ENCODE measurements around the gene DLG1. TPM values are rescaled to one million over a fixed set of nuclear protein-coding genes. Genes with fewer than 3 reads are reported as not detected.

Gene DLG1
- total and polyA plus RNA-seq, 9 of the 15 experiments (the other 6 are each of a cell fraction or from before 2014, with no cell fraction given), result 9.4 to 63.5 (median 43.6) TPM

DNA sequence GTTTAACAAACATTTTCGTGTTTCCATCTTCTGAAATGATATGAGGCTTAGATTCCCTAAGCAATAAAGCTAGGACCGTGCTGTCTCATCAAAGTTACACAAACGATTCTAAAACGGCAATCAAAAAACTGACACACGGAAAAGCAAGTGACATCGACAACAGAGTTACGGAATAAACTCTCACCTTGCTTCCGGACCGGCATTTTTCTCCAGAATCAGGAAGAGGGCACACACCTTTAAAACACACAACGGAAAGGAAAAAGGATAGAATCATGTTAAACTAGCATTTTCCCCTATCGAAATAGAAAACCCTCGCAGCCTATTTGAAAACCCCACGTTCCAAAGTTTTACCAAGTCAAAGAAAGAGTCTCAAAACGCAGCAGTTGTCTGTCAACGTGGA is 1.4 kb downstream of the DLG1 start (continued):
- TF ChIP-seq GTF3C2 (IDR thresholded peaks at IDR 0.05; ENCODE audit: borderline replicate concordance, extremely low read depth, insufficient read length) (no peak), IRF2 (CRISPR knock-in tag; IDR thresholded peaks at IDR 0.05) (no peak), FOXK2 (conservative IDR thresholded peaks at IDR 0.05 in 1 of 2, IDR thresholded peaks at IDR 0.05 in 1 of 2; ENCODE audit: low read depth in 2 of 2) (0 out of 4 replicates have a peak, but pooled peaks of 1 of the 2 experiments have one; percentile 24), ZNF766 (CRISPR knock-in tag; conservative IDR thresholded peaks at IDR 0.05) (0 out of 2 replicates have a peak, but pooled peaks have one; percentile 31), SRSF1 (IDR thresholded peaks at IDR 0.05; ENCODE audit: low read depth, low read length) (no peak), HNRNPH1 (optimal IDR thresholded peaks at IDR 0.05; ENCODE audit: low read depth, low read length) (no peak), CHD2 (IDR thresholded peaks at IDR 0.05; ENCODE audit: low read depth, low read length) (no peak), RUNX1 (IDR thresholded peaks at IDR 0.05; ENCODE audit: low read depth) (no peak), KLF1 (tag; IDR thresholded peaks at IDR 0.05) (no peak), XRCC4 (IDR thresholded peaks at IDR 0.05; ENCODE audit: extremely low read depth, insufficient read depth, insufficient read length) (no peak), SMAD4 (CRISPR knock-in tag; conservative IDR thresholded peaks at IDR 0.05) (no peak), HNRNPL (IDR thresholded peaks at IDR 0.05; ENCODE audit: low read depth, low read length) (no peak), ZSCAN29 (IDR thresholded peaks at IDR 0.05) (no peak), EZH2 (IDR thresholded peaks at IDR 0.05; ENCODE audit: borderline replicate concordance, low read depth, low read length) (no peak), NR3C1 (CRISPR knock-in tag; IDR thresholded peaks at IDR 0.05) (no peak), TAF7 (tag; IDR thresholded peaks at IDR 0.05) (no peak), PPARD (CRISPR knock-in tag; IDR thresholded peaks at IDR 0.05) (no peak), SMARCA4 (IDR thresholded peaks at IDR 0.05) (no peak), GTF2F1 (IDR thresholded peaks at IDR 0.05; ENCODE audit: low read depth, low read length) (no peak), ETV1 (tag; conservative IDR thresholded peaks at IDR 0.05; ENCODE audit: low read depth) (peak; percentile 54; the same call in 1 of the 2 replicates)
- TF ChIP-seq, protein P1, sequence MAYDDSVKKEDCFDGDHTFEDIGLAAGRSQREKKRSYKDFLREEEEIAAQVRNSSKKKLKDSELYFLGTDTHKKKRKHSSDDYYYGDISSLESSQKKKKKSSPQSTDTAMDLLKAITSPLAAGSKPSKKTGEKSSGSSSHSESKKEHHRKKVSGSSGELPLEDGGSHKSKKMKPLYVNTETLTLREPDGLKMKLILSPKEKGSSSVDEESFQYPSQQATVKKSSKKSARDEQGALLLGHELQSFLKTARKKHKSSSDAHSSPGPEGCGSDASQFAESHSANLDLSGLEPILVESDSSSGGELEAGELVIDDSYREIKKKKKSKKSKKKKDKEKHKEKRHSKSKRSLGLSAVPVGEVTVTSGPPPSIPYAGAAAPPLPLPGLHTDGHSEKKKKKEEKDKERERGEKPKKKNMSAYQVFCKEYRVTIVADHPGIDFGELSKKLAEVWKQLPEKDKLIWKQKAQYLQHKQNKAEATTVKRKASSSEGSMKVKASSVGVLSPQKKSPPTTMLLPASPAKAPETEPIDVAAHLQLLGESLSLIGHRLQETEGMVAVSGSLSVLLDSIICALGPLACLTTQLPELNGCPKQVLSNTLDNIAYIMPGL (CRISPR knock-in tag; IDR thresholded peaks at IDR 0.05), result no peak
- TF ChIP-seq, protein P2, sequence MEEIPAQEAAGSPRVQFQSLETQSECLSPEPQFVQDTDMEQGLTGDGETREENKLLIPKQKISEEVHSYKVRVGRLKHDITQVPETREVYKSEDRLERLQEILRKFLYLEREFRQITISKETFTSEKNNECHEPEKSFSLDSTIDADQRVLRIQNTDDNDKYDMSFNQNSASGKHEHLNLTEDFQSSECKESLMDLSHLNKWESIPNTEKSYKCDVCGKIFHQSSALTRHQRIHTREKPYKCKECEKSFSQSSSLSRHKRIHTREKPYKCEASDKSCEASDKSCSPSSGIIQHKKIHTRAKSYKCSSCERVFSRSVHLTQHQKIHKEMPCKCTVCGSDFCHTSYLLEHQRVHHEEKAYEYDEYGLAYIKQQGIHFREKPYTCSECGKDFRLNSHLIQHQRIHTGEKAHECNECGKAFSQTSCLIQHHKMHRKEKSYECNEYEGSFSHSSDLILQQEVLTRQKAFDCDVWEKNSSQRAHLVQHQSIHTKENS (CRISPR knock-in tag; IDR thresholded peaks at IDR 0.05), result no peak
